ENCODE data around the gene ALG8.
A peak's percentile ranks its signal among the peaks of the same experiment; 100 is the strongest.
"Not testable (repeated sequence)": the region's sequence is repeated elsewhere in the genome, so short reads cannot be mapped to it uniquely, and the experiment has no call there.

ALG8 gene

DNA sequence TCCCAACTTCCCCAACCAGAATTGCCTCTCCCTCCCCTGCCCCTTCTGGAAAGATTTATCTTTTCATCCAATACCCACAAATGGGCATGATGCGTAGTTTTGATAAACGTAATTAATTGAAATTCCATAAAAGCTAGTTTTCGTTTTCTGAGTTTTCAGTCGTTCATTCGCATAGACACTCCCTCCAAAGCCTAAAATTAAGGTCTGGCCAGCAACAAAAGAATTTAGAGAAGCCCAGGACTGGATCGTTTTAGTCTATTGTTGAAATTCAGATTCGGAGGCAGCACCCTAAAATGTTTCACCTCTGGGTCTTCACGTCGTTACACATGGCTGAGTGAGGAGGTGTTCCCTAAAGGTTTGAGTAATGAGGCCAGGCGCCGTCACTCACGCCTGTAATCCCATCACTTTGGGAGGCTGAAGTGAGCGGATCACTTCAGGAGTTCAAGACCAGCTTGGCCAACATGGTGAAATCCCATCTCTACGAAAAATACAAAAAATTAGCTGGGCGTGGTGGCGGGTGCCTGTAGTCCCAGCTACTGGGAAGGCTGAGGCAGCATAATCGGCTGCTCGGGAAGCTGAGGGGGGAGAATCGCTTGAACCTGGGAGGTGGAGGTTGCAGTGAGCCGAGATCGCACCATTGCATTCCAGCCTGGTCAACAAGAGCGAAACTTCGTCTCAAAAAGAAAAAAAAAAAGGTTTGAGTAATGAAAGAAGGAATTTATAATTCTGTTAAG, 59.2 kb downstream of the ALG8 start:
- peak overlapping the region; percentile 96 for H3K4me2 ChIP-seq
- peak overlapping the region; percentile 55 for H3K27ac ChIP-seq
- peaks cover 24% of the 10 kb centered on the region for H3K4me1 ChIP-seq (ENCODE audit: low read depth, poor library complexity, severe bottlenecking)
- no peaks in the 10 kb centered on the region for H3K36me3 ChIP-seq (ENCODE audit: insufficient read depth)
- H2AFZ ChIP-seq (ENCODE audit: low read depth), result peak overlapping the region; percentile 98
- peaks cover 43% of the 10 kb centered on the region for H3K79me2 ChIP-seq (ENCODE audit: insufficient read depth, low read depth)
- peaks cover 2% of the 10 kb centered on the region; the same call in 1 of the 2 replicates for H4K20me1 ChIP-seq (ENCODE audit: insufficient read depth)
- no peak overlapping the region for H3K4me3 ChIP-seq (IDR thresholded peaks at IDR 0.05; ENCODE audit: insufficient read depth, low read depth, low read length)
- TF ChIP-seq, protein P1, sequence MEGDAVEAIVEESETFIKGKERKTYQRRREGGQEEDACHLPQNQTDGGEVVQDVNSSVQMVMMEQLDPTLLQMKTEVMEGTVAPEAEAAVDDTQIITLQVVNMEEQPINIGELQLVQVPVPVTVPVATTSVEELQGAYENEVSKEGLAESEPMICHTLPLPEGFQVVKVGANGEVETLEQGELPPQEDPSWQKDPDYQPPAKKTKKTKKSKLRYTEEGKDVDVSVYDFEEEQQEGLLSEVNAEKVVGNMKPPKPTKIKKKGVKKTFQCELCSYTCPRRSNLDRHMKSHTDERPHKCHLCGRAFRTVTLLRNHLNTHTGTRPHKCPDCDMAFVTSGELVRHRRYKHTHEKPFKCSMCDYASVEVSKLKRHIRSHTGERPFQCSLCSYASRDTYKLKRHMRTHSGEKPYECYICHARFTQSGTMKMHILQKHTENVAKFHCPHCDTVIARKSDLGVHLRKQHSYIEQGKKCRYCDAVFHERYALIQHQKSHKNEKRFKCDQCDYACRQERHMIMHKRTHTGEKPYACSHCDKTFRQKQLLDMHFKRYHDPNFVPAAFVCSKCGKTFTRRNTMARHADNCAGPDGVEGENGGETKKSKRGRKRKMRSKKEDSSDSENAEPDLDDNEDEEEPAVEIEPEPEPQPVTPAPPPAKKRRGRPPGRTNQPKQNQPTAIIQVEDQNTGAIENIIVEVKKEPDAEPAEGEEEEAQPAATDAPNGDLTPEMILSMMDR (conservative IDR thresholded peaks at IDR 0.05; ENCODE audit: low read depth, low read length), result no peak
- peak overlapping the region; percentile 80 for H3K9ac ChIP-seq
- H3K27me3 ChIP-seq (ENCODE audit: insufficient read depth, low read depth), result no peaks in the 10 kb centered on the region

DNA sequence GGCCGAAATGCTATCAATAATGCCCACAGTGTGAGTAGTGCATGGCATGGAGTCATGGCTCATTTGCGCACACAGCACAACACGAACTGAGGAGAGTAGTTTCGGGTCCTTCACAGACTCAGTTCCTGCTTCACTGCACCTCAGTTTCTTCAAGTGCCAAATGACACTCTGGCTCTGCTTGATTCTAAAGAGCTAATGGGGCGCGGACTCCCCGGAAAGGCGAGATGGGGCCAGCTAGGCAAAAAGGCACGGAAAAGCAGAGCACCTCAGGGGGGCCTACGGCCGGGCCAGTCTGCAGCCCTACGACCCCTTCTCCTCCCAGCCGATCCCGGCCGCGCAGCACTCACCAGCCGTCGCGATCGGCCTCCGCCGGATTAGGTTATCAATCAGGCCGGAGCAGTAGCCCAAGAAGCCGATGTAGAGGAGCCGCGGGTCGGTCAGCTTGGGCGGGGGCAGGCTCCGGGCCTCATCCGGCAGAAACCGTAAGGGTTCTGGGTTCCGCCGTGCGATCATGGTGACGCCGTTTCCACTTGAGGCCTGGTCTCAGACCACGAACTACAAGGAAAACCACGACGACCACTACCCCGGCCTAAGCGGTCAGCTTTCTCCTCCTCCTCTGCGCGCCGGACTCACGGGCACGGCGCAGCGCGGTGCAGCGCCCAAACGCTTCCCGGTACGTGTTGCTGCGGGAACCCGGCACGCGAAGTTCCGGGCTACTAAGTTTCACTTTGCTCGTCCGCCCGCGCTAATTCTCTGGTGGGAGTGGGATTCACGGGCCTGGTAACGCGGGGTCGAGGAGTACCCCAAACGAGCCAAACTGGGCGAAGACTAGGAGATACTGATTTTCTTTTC, 60.0 kb downstream of the ALG8 start, which contains the start of gene NDUFC2:
Gene NDUFC2, minus strand, starts transcription at position 631 of the 852 bp plus-strand sequence. Its CDS starts 118 bp downstream, at position 513.
- Histone ChIP-seq H3K79me2 (ENCODE audit: insufficient read depth, low read depth) (peaks cover 51% of the 10 kb centered on the region), H3K27me3 (ENCODE audit: insufficient read depth, low read depth) (no peaks in the 10 kb centered on the region), H4K20me1 (ENCODE audit: insufficient read depth) (peaks cover 8% of the 10 kb centered on the region; the same call in 1 of the 2 replicates), H2AFZ (ENCODE audit: low read depth) (peak within 1 kb of the TSS; percentile 98), H3K4me2 (peak within 1 kb of the TSS; percentile 96), H3K9ac (peak within 1 kb of the TSS; percentile 80), H3K36me3 (ENCODE audit: insufficient read depth) (no peaks in the 10 kb centered on the region), H3K4me3 (IDR thresholded peaks at IDR 0.05; ENCODE audit: insufficient read depth, low read depth, low read length) (no peak within 1 kb of the TSS), H3K27ac (peak within 1 kb of the TSS; percentile 55), H3K4me1 (ENCODE audit: low read depth, poor library complexity, severe bottlenecking) (peaks cover 24% of the 10 kb centered on the region)
- TF ChIP-seq, protein P1 (conservative IDR thresholded peaks at IDR 0.05; ENCODE audit: low read depth, low read length), result no peak

DNA sequence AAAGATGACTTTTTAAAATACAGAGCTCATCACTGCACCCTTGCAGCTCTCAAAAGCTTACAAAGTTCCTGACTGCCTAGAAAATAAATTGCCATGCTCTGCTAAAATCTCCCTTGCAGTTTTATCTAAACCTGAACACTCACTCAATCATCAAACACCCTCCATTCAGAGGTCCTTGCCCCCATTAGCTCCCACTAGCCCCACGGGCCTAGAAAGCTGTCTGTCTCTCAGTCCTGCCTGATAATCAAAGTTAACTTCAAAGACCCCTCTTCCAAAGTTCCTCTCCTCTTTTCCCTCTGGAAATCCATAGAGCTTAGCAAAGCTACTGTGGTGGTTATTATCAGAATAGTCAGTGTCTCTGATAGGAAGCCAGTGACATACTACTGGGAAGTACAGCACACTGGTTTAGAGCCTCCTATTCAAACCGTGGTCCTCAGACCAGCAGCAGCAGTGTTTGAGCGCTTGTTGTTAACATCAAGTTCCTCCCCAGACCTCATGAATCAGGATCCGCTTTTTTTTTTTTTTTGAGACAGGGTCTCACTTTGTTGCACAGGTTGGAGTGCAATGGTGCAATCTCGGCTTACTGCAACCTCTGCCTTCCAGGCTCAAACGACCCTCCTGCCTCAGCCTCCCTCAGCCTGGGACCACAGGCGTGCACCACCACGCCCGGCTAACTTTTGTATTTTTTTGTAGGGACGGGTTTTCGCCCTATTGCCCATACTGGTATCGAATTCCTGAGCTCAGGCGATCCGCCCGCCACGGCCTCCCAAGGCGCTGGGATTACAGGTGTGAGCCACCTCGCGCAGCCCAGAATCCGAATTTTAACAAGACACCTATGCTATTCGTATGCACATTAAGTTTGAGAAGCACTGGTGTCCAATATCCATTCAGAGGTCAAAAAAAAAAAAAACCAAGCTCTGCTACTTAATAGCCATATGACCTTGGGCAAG, 60.9 kb downstream of the ALG8 start:
- no peak overlapping the region; the same call in 1 of the 2 replicates for H3K27ac ChIP-seq
- no peak overlapping the region for H3K4me3 ChIP-seq (IDR thresholded peaks at IDR 0.05; ENCODE audit: insufficient read depth, low read depth, low read length)
- peak overlapping the region; percentile 98; the same call in 1 of the 2 replicates for H2AFZ ChIP-seq (ENCODE audit: low read depth)
- peaks cover 24% of the 10 kb centered on the region for H3K4me1 ChIP-seq (ENCODE audit: low read depth, poor library complexity, severe bottlenecking)
- H3K9ac ChIP-seq, result peak overlapping the region; percentile 80; the same call in 1 of the 2 replicates
- H3K79me2 ChIP-seq (ENCODE audit: insufficient read depth, low read depth), result peaks cover 58% of the 10 kb centered on the region
- H4K20me1 ChIP-seq (ENCODE audit: insufficient read depth), result peaks cover 8% of the 10 kb centered on the region; the same call in 1 of the 2 replicates
- TF ChIP-seq, protein P1 (conservative IDR thresholded peaks at IDR 0.05; ENCODE audit: low read depth, low read length), result no peak
- H3K36me3 ChIP-seq (ENCODE audit: insufficient read depth), result no peaks in the 10 kb centered on the region
- H3K4me2 ChIP-seq, result peak overlapping the region; percentile 96
- no peaks in the 10 kb centered on the region for H3K27me3 ChIP-seq (ENCODE audit: insufficient read depth, low read depth)

DNA sequence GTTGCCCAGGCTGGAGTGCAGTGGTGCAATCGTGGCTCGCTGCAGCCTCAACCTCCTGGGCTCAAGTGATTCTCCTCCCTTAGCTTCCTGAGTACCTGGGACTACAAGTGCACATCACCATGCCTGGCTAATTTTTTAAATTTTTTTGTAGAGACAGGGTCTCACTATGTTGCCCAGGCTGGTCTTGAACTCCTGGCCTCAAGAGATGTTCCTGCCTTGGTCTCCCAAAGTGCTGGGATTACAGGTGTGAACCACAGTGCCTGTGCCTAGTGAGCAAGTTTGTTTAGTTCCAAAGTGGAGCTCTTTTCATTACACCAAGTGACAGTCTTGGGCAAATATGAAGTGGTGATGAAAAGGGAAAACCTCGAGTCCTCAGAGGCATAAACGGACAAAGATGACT, 61.8 kb downstream of the ALG8 start:
- H3K27ac ChIP-seq; H4K20me1 ChIP-seq (ENCODE audit: insufficient read depth); H3K9ac ChIP-seq; H3K4me3 ChIP-seq (IDR thresholded peaks at IDR 0.05; ENCODE audit: insufficient read depth, low read depth, low read length); H2AFZ ChIP-seq (ENCODE audit: low read depth); H3K36me3 ChIP-seq (ENCODE audit: insufficient read depth); H3K27me3 ChIP-seq (ENCODE audit: insufficient read depth, low read depth): not testable (repeated sequence)
- peak overlapping the region; percentile 96; the same call in 1 of the 2 replicates for H3K4me2 ChIP-seq
- H3K79me2 ChIP-seq (ENCODE audit: insufficient read depth, low read depth), result peaks cover 58% of the 10 kb centered on the region
- H3K4me1 ChIP-seq (ENCODE audit: low read depth, poor library complexity, severe bottlenecking), result peaks cover 24% of the 10 kb centered on the region

Measured in KMS-11 (cell line).